ENCODE measurements around the gene GALR3. TPM values are rescaled to one million over a fixed set of nuclear protein-coding genes. Genes with fewer than 3 reads are reported as not detected.

The GALR3 gene
- total RNA-seq, 1 experiment from 2014 or later = 0.31 TPM

DNA sequence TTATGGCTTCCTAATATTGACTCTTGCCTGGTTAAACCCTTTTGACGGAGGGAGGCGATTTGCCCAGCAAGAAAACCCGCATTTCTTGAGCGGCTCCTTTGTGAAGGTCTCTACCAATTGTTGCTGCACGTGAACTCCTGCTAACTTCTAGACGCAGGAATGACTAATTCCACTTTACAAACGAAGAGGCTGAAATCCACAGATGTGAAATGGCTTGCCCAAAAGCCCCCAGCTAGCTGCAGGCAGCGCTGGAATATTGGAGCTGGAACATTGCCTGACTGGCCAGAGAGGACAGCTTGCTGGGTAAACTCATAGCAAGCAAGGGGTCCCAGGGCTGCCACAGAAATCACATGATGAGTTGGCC is 14.9 kb upstream of the GALR3 start:
- Histone ChIP-seq H3K27me3 (ENCODE audit: insufficient read depth, low read depth) (no peaks in the 10 kb centered on the region), H3K36me3 (ENCODE audit: low read depth) (no peaks in the 10 kb centered on the region), H3K9me3 (ENCODE audit: insufficient read depth, low read depth) (no peaks in the 10 kb centered on the region), H3F3A (ENCODE audit: insufficient read depth, low read depth) (peaks cover 35% of the 10 kb centered on the region), H3K9me2 (ENCODE audit: insufficient read depth) (no peaks in the 10 kb centered on the region), H2AFZ (peak overlapping the region; percentile 82), H3K4me1 (replicated peaks; ENCODE audit: insufficient read depth) (peaks cover 12% of the 10 kb centered on the region), H3K27ac (no peak overlapping the region), H3K4me3 (peak overlapping the region; percentile 100), H4K20me1 (ENCODE audit: insufficient read depth) (peaks cover 16% of the 10 kb centered on the region), H3K4me2 (peak overlapping the region; percentile 86), H3K79me2 (ENCODE audit: low read depth) (peaks cover 29% of the 10 kb centered on the region)
- DNase-seq = no peak
- ChIA-PET POLR2A (ENCODE audit: unreplicated experiment) (interaction anchor here (0.6 to 1.1 kb wide), 7 partner anchors 36 to 479 kb away, joined by 3 to 13 read pairs (median 6); partner anchors contain the start of genes ANKRD54 and PDXP), CTCF (interaction anchor here (0.6 to 2.3 kb wide), 2 partner anchors 9 to 55 kb away, joined by 3 to 21 read pairs; no protein-coding TSS in a partner anchor)
- intact Hi-C loops (cut with micrococcal nuclease; ENCODE audit: unreplicated experiment) = loop anchor here (5.0 kb wide), 3 partner anchors 34 to 261 kb away; partner anchors contain the start of genes ANKRD54 and GGA1
- no TSS peak for BruUV-seq (replicated peaks)
- TF ChIP-seq EZH2 (IDR thresholded peaks at IDR 0.05; ENCODE audit: low read depth) (no peak), CTCF (conservative IDR thresholded peaks at IDR 0.05) (no peak)

GRCh38 chr22:37809672-37810333 is 13.4 kb upstream of the GALR3 start:
- Histone ChIP-seq H3K4me1 (replicated peaks; ENCODE audit: insufficient read depth) (peaks cover 5% of the 10 kb centered on the region), H3K27ac (no peak overlapping the region), H3F3A (ENCODE audit: insufficient read depth, low read depth) (peaks cover 31% of the 10 kb centered on the region), H3K9me2 (ENCODE audit: insufficient read depth) (no peaks in the 10 kb centered on the region), H4K20me1 (ENCODE audit: insufficient read depth) (peaks cover 16% of the 10 kb centered on the region), H2AFZ (no peak overlapping the region), H3K79me2 (ENCODE audit: low read depth) (peaks cover 29% of the 10 kb centered on the region), H3K27me3 (ENCODE audit: insufficient read depth, low read depth) (no peaks in the 10 kb centered on the region), H3K4me2 (no peak overlapping the region), H3K36me3 (ENCODE audit: low read depth) (no peaks in the 10 kb centered on the region), H3K4me3 (no peak overlapping the region), H3K9me3 (ENCODE audit: insufficient read depth, low read depth) (no peaks in the 10 kb centered on the region)
- POLR2A ChIA-PET (ENCODE audit: unreplicated experiment) = interaction anchor here (0.6 kb wide), 2 partner anchors 94 to 157 kb away, joined by 3 to 7 read pairs; no protein-coding TSS in a partner anchor
- no peak for TF ChIP-seq EZH2 (IDR thresholded peaks at IDR 0.05; ENCODE audit: low read depth)
- no peak for TF ChIP-seq CTCF (conservative IDR thresholded peaks at IDR 0.05)
- no peak for DNase-seq
- no TSS peak for BruUV-seq (replicated peaks)
- intact Hi-C loops (cut with micrococcal nuclease; ENCODE audit: unreplicated experiment) = loop anchor here (5.0 kb wide), 3 partner anchors 32 to 263 kb away; partner anchors contain the start of genes ANKRD54 and GGA1
- CTCF ChIA-PET = interaction anchor here (0.5 to 0.6 kb wide), 2 partner anchors 8 to 133 kb away, joined by 3 to 6 read pairs; no protein-coding TSS in a partner anchor

- POLR2A ChIA-PET (ENCODE audit: unreplicated experiment) = interaction anchor here (0.5 to 0.7 kb wide), 2 partner anchors 59 to 210 kb away, joined by 3 to 8 read pairs; no protein-coding TSS in a partner anchor
- BruUV-seq (replicated peaks) = no TSS peak
- Histone ChIP-seq H3K4me1 (replicated peaks; ENCODE audit: insufficient read depth) (peaks cover 5% of the 10 kb centered on the region), H3K4me3 (no peak overlapping the region), H2AFZ (no peak overlapping the region), H3K4me2 (no peak overlapping the region), H3K27me3 (ENCODE audit: insufficient read depth, low read depth) (no peaks in the 10 kb centered on the region), H3K9me3 (ENCODE audit: insufficient read depth, low read depth) (no peaks in the 10 kb centered on the region), H4K20me1 (ENCODE audit: insufficient read depth) (peaks cover under 1% of the 10 kb centered on the region; the same call in 1 of the 2 replicates), H3K36me3 (ENCODE audit: low read depth) (no peaks in the 10 kb centered on the region), H3K79me2 (ENCODE audit: low read depth) (peaks cover 12% of the 10 kb centered on the region), H3K9me2 (ENCODE audit: insufficient read depth) (no peaks in the 10 kb centered on the region), H3F3A (ENCODE audit: insufficient read depth, low read depth) (peaks cover 14% of the 10 kb centered on the region), H3K27ac (no peak overlapping the region)
- no peak for DNase-seq
- TF ChIP-seq EZH2 (IDR thresholded peaks at IDR 0.05; ENCODE audit: low read depth) = no peak
- TF ChIP-seq CTCF (conservative IDR thresholded peaks at IDR 0.05) = no peak
- CTCF ChIA-PET = no interaction called here
- intact Hi-C loops (cut with micrococcal nuclease; ENCODE audit: unreplicated experiment) = no loop called here
Measured at GRCh38 chr22:37811867-37812266, 11.3 kb upstream of the GALR3 start.
